Measurements from ENCODE around the gene PTGER2. TPM values are rescaled to one million over a fixed set of nuclear protein-coding genes. Genes with fewer than 3 reads are reported as not detected.

PTGER2 gene
- total RNA-seq, 1 experiment from 2014 or later, result 0.41 TPM

- in situ Hi-C loops (cut with HindIII; ENCODE audit: low pct_unique_long_range_greater_than_20kb, low sequenced_read_pairs) (no loop called here), intact Hi-C loops (cut with micrococcal nuclease; ENCODE audit: unreplicated experiment) (no loop called here)
- Histone ChIP-seq H3K27me3 (ENCODE audit: control insufficient read depth, insufficient read depth, low read length) (peaks cover 8% of the 10 kb centered on the region), H3K4me3 (ENCODE audit: low read depth in 2 of 2, low read length in 2 of 2) (peak overlapping the region in 1 of 2 experiments; percentile 62; a peak in 3 of 4 replicates), H3K27ac (ENCODE audit: low read length) (no peak overlapping the region), H3K9me3 (ENCODE audit: control insufficient read depth, insufficient read depth, low read depth, low read length) (no peaks in the 10 kb centered on the region), H3K36me3 (ENCODE audit: control insufficient read depth, insufficient read depth, low read length) (no peaks in the 10 kb centered on the region), H3K4me1 (ENCODE audit: control insufficient read depth, insufficient read depth, low read length) (no peaks in the 10 kb centered on the region)
- CTCF ChIA-PET, result no interaction called here
- POLR2A ChIA-PET, result no interaction called here
- no TSS peak for BruUV-seq (replicated peaks)
- DNase-seq (ENCODE audit: low read depth, low spot score), result no peak
- TF ChIP-seq REST (IDR thresholded peaks at IDR 0.05; ENCODE audit: insufficient read depth in 1 of 2, low read depth in 2 of 2, low read length in 1 of 2), result no peak
- no peak for TF ChIP-seq SIN3A (IDR thresholded peaks at IDR 0.05; ENCODE audit: borderline replicate concordance, insufficient read depth, low read depth, low read length)
- TF ChIP-seq POLR2AphosphoS5 (IDR thresholded peaks at IDR 0.05; ENCODE audit: low read depth, low read length), result no peak
- TF ChIP-seq TCF7L2 (IDR thresholded peaks at IDR 0.05; ENCODE audit: low read depth, low read length), result no peak
- no peak for TF ChIP-seq CTCF (IDR thresholded peaks at IDR 0.05)
- ATAC-seq, result 0 out of 2 replicates have a peak, but pooled peaks have one; percentile 20
Observed at GRCh38 chr14:52315355-52315718, 1.2 kb downstream of the PTGER2 start.

GRCh38 chr14:52318062-52318461 lies 4.0 kb downstream of the PTGER2 start:
- no peak for TF ChIP-seq CTCF (IDR thresholded peaks at IDR 0.05)
- no peak for TF ChIP-seq REST (IDR thresholded peaks at IDR 0.05; ENCODE audit: insufficient read depth in 1 of 2, low read depth in 2 of 2, low read length in 1 of 2)
- TF ChIP-seq SIN3A (IDR thresholded peaks at IDR 0.05; ENCODE audit: borderline replicate concordance, insufficient read depth, low read depth, low read length), result no peak
- no peak for TF ChIP-seq TCF7L2 (IDR thresholded peaks at IDR 0.05; ENCODE audit: low read depth, low read length)
- no peak for TF ChIP-seq POLR2AphosphoS5 (IDR thresholded peaks at IDR 0.05; ENCODE audit: low read depth, low read length)
- CTCF ChIA-PET, result no interaction called here
- ATAC-seq (no peak), DNase-seq (ENCODE audit: low read depth, low spot score) (no peak)
- in situ Hi-C loops (cut with HindIII; ENCODE audit: low pct_unique_long_range_greater_than_20kb, low sequenced_read_pairs) (no loop called here), intact Hi-C loops (cut with micrococcal nuclease; ENCODE audit: unreplicated experiment) (no loop called here)
- Histone ChIP-seq H3K9me3 (ENCODE audit: control insufficient read depth, insufficient read depth, low read depth, low read length) (no peaks in the 10 kb centered on the region), H3K36me3 (ENCODE audit: control insufficient read depth, insufficient read depth, low read length) (no peaks in the 10 kb centered on the region), H3K27ac (ENCODE audit: low read length) (no peak overlapping the region), H3K27me3 (ENCODE audit: control insufficient read depth, insufficient read depth, low read length) (peaks cover 8% of the 10 kb centered on the region), H3K4me1 (ENCODE audit: control insufficient read depth, insufficient read depth, low read length) (no peaks in the 10 kb centered on the region), H3K4me3 (ENCODE audit: low read depth in 2 of 2, low read length in 2 of 2) (no peak overlapping the region)
- BruUV-seq (replicated peaks), result no TSS peak
- POLR2A ChIA-PET, result no interaction called here
